Stomach (tissue), 4 donors: ENCODE data around the gene ZBTB46.

Source experiments
- CTCF ChIP-seq, 7 experiments: fragments of 450-650 bp in 4 of 7; fragments of 200-600 bp in 3 of 7; sonication (generic) in 3 of 7; IDR thresholded peaks; one replicate each; pipeline ENCODE4 v1.5.1; 2016 to 2019; ENCODE audit warnings: antibody characterized with exemption in 7 of 7, control low read depth in 2 of 7, mild to moderate bottlenecking in 1 of 7
- POLR2A ChIP-seq, 4 donors: fragments of 450-650 bp; IDR thresholded peaks; one replicate each; pipeline ENCODE4 v1.6.1; 2016; ENCODE audit warnings: antibody characterized with exemption in 4 of 4, control low read depth in 2 of 4, mild to moderate bottlenecking in 1 of 4, moderate library complexity in 1 of 4
- POLR2AphosphoS5 ChIP-seq, 3 donors: sonication (generic); formaldehyde crosslinking; IDR thresholded peaks; one replicate each; pipeline ENCODE4 v1.6.1; 2016; ENCODE audit warnings: antibody characterized with exemption in 3 of 3

DNA sequence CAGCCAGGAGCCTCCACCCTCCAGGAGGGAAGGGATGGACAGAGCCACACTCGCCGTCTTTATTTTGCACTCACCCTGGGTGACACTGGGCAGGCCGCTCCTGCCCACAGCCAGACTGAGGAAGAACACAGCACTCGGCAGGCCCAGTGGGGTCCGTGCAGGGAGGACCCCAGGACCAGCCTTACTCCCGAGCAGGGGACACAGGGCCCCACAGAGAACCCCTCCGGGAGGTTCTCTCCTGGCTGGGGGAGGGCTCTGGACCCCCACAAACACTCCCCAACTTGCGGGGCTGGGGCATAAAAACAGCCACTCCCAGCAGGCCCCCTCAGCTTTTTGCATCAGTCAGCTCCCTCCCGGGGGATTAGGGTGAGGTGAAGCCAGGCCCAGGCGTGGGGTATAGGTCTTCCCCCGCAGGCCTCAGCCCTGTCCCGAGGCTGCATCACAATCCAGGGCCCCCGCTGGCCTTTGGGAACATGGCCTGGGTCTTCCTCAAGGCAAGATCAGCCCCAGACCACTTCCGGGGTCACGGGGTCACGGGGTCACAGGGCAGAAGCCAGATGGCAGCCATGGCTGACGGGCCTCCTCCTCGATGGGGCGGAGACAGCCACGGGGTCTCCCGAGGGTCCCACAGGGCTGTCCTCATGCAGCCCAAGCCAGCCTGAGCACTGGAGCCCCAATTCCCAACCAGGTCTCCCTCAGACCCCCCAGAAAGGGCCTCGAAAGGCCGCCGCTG is 131.4 kb downstream of the ZBTB46 start:
- TF ChIP-seq CTCF (IDR thresholded peaks at IDR 0.05) (no peak), POLR2AphosphoS5 (IDR thresholded peaks at IDR 0.05) (no peak), POLR2A (IDR thresholded peaks at IDR 0.05) (no peak)
